ENCODE measurements around the gene PPFIA4.

PPFIA4 gene

DNA sequence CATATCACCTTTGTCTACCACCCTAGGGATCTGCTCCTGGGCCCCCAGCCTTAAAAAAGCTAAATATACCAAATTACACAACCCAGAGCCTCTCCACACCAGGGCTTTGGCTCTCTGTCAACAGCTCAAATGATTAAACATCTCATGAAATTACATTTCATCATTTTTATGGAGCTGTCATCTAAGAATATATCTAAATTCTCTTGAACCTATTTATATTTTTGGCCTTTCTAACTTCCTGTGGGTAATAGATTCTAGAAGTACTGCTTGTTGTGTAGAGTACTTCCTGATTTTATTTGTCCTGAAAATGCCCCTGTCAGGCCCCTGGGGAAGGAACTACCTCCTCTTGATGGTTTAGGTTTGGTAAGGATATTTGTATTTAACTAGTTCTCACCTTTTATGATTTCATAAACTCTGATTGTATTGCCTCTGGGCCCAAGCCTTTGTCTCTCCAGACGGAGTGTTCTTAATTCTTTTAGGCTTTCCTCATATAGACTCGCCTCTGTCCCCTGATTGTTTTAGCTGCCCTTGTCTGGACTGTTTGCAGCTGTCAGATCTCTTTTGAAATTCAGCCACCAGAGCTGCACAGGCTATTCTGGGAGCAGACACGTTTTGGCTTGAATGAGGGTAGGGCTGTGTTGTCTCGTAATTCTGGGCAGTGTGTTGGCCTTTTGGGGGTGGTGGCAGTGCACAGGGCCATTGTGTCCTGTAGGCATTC is 42.9 kb downstream of the PPFIA4 start:
- H3K9me3 Mint-ChIP-seq: no peaks in the 10 kb centered on the region
- no peak overlapping the region for H3K4me3 Mint-ChIP-seq
- peaks cover 21% of the 10 kb centered on the region for H3K27me3 Mint-ChIP-seq
- DNase-seq (ENCODE audit: low spot score in 2 of 2) (no peak), ATAC-seq (ENCODE audit: low read depth) (no peak)
- no peak overlapping the region for H3K27ac Mint-ChIP-seq
- H3K4me1 Mint-ChIP-seq: peaks cover 4% of the 10 kb centered on the region
- peaks cover 3% of the 10 kb centered on the region for H3K36me3 Mint-ChIP-seq

DNA sequence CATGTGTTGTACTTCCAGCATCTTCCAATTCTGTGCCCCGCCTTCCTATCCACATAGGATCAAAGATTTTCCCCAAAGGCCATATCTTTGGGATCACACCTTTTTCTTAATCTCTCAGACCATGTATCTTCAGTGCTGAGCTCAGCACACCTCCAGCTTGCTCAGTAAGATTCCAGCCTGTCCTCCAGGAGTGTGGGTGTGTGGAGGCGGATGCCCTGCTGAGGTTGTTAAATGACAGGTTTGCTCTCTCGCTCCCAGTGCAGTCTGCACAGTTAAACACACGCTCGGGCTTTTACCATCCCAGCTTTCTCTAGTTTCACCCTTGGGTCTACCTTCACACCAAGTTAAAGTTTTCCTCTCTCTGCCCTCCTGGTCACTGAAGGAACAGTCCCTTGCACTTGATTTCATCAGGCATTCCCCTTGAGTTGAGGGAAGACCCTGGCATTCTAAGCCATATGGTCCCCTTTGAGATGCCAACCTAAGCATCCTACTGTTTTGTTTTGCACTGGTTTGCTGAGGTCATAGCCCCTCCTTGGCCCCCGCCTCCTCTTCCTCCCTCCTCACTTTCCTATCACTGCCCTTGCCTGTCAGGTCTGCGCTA is 45.8 kb downstream of the PPFIA4 start:
- Mint-ChIP-seq H3K36me3 (peaks cover 3% of the 10 kb centered on the region), H3K9me3 (no peaks in the 10 kb centered on the region), H3K4me1 (peaks cover 9% of the 10 kb centered on the region), H3K27me3 (peaks cover 27% of the 10 kb centered on the region), H3K4me3 (no peak overlapping the region), H3K27ac (no peak overlapping the region)
- ATAC-seq (ENCODE audit: low read depth): no peak
- no peak for DNase-seq (ENCODE audit: low spot score in 2 of 2)

DNA sequence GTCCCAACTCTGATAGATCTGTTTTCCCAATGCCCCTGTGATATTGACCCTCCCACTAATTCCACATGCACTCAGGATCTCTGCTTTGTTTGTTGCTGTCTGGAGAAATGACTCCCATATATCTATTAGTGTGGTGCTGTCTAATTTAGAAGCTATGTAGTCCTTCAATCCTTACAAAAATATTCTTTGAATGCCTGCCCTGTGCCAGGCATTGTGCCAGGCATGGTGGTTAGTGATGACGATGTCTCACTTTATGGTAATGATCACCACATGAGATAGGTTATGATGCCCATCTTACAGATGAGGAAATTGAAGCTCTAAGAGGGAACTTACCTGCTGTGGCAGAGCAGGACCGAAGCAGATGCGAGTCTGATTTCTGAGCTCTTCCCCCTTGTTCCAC is 46.6 kb downstream of the PPFIA4 start:
- Mint-ChIP-seq H3K27ac (no peak overlapping the region), H3K9me3 (no peaks in the 10 kb centered on the region), H3K36me3 (peaks cover 3% of the 10 kb centered on the region), H3K4me3 (no peak overlapping the region), H3K4me1 (peaks cover 9% of the 10 kb centered on the region), H3K27me3 (peaks cover 23% of the 10 kb centered on the region)
- ATAC-seq (ENCODE audit: low read depth): no peak
- no peak for DNase-seq (ENCODE audit: low spot score in 2 of 2)

DNA sequence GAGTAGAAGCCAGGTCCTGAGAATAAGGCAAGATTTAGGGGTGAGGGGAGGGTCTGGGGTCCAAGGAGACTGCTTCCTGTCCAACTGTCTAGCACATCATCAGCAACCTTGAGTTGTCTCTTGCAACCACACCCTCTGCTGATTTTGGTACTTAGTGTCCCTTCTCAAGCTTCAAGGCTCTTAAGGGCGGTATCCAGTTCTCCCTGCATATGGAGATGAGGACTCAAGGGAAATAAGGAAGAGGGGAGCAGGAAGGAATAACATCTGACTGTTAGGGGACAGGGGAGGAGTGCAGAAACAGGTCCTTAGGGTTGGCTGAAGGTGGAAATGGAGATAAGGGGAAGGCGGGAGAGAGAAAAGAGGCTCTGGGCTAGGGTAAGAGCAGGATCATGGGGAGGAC is 47.2 kb downstream of the PPFIA4 start:
- DNase-seq (ENCODE audit: low spot score in 2 of 2) (no peak), ATAC-seq (ENCODE audit: low read depth) (no peak)
- Mint-ChIP-seq H3K36me3 (peaks cover 3% of the 10 kb centered on the region), H3K4me3 (no peak overlapping the region), H3K27me3 (peaks cover 26% of the 10 kb centered on the region), H3K9me3 (no peaks in the 10 kb centered on the region), H3K27ac (no peak overlapping the region), H3K4me1 (peaks cover 9% of the 10 kb centered on the region)

DNA sequence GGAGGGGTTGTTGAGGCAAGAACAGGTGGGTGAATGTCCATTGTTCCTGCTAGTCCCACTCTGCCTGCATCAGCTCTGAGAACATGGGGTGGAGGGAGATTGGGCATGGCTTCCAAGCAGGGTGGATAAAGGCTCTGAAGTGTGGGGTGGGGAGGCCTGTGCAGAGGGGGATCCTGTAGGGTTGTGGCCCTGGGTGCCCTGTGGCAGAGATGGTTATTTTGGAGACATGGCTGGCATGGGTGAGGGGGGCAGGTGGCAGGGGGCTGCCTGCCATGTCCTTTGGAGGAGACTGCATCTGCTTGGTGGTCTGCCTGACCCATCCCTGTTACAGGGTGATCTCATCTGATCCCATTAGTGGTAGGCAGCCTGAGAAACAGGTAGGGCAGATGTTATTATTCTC is 48.3 kb downstream of the PPFIA4 start:
- Mint-ChIP-seq H3K4me3 (no peak overlapping the region), H3K36me3 (peaks cover 3% of the 10 kb centered on the region), H3K4me1 (peaks cover 5% of the 10 kb centered on the region), H3K27ac (no peak overlapping the region), H3K9me3 (no peaks in the 10 kb centered on the region), H3K27me3 (peaks cover 31% of the 10 kb centered on the region)
- ATAC-seq (ENCODE audit: low read depth) (no peak), DNase-seq (ENCODE audit: low spot score in 2 of 2) (no peak)

DNA sequence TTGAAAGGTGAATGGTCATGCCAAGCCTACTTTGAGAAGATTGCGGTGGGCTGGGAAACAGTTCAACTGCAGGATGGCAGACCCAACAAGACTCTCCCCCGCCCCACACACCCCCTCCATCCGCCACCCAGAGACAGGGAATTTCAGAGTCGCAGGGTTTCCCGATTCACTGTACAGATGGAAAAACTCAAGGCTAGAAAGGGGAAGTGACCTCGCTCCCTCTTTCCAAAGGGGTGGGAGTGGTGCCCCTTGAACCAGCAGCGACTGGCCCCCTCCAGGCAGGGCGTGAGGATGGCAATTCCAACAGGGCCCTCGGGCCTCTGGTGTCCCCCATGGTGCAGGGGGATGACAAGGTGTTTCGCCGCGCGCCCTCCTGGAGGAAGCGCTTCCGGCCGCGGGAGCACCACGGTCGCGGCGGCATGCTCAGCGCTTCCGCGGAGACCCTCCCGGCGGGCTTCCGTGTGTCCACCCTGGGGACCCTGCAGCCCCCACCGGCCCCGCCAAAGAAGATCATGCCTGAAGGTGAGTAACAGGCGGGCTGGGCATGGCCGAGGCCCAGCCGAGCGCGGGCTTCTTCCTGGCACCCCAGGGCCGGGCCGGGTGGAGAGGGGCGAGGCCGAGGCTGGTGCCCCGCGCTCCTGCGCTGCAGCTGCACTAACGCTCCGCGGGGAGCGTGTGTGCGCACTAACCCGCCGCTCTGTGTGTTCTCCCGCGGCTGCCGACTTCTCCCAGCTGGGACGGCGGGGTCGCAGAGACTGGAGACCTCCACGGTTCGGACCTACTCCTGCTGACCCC is 49.1 kb downstream of the PPFIA4 start:
- peaks cover 35% of the 10 kb centered on the region for H3K27me3 Mint-ChIP-seq
- H3K36me3 Mint-ChIP-seq: peaks cover 3% of the 10 kb centered on the region
- DNase-seq (ENCODE audit: low spot score in 2 of 2): no peak

DNA sequence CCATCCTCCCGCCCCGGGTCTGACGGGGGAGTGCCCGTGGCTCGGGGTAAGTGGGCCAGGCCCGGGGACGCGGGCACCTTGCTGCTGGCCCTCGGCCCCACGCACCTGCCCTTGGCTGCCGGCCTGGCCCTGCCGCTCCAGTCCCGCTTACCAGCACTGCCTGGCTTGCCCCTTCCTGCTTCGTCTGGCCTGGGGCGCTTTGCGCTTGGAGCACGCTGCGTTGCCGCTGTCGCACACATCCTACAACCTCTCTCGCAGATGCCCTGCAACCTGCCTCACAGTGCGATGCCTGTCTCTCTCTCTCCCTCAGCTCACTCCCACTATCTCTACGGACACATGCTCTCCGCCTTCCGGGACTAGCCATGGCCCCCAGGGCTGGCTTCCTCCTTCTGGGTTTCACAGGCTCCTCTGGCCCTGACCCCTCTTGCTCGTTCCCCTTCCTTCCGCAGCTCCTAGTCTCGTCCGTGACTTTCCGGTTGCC is 49.8 kb downstream of the PPFIA4 start:
- Mint-ChIP-seq H3K4me1 (peaks cover 5% of the 10 kb centered on the region), H3K9me3 (no peaks in the 10 kb centered on the region), H3K27me3 (peaks cover 35% of the 10 kb centered on the region), H3K4me3 (peak overlapping the region; percentile 60), H3K36me3 (peaks cover 3% of the 10 kb centered on the region), H3K27ac (no peak overlapping the region)
- no peak for DNase-seq (ENCODE audit: low spot score in 2 of 2)
- no peak for ATAC-seq (ENCODE audit: low read depth)

More for the DNA sequence above, 49.1 kb downstream of the PPFIA4 start:
- H3K9me3 Mint-ChIP-seq: no peaks in the 10 kb centered on the region
- ATAC-seq (ENCODE audit: low read depth): peak; percentile 45
- H3K4me3 Mint-ChIP-seq: no peak overlapping the region
- peaks cover 5% of the 10 kb centered on the region for H3K4me1 Mint-ChIP-seq
- H3K27ac Mint-ChIP-seq: no peak overlapping the region

DNA sequence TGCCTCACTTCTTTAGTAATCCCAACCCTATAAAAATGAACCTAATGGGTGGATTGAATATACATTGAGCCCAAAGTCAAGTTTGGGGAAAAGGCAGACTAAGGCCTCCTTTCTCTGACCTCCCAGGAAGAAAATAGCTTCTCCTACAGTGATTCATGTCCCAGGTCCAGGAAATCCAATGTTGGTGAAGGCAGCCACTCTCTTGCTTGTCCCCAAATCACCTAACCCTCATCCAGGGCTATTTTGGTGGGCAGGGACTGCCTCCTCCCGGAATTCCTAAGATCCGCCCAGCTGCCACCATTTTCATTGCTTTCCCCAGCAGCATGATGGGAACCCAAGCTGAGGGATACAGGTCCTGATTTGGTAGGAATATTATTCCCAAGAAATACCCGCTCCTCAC is 51.1 kb downstream of the PPFIA4 start:
- peaks cover 3% of the 10 kb centered on the region for H3K36me3 Mint-ChIP-seq
- H3K27ac Mint-ChIP-seq: no peak overlapping the region
- H3K4me3 Mint-ChIP-seq: no peak overlapping the region
- H3K27me3 Mint-ChIP-seq: peaks cover 37% of the 10 kb centered on the region
- no peaks in the 10 kb centered on the region for H3K9me3 Mint-ChIP-seq
- DNase-seq (ENCODE audit: low spot score in 2 of 2) (no peak), ATAC-seq (ENCODE audit: low read depth) (no peak)
- H3K4me1 Mint-ChIP-seq: peaks cover 5% of the 10 kb centered on the region

DNA sequence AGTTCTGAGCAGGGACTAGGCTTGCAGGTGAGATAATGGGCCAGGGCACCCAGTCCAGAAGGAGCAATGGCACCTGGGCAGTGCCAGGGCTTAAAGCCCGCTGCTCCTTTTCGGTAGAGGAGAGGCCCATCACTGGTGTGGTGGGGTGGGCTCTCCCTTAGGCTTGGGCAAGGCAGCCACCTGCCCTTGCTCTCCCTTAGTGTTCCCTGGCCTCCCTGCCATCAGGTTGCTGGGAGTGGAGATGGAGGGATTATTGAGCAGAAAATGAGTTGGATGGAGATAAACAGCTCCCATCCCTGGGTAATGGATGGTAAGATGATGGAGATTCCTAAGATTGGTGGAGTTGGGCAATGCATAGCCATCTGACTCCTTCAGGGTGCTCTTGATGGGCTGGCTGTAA is 51.7 kb downstream of the PPFIA4 start:
- H3K9me3 Mint-ChIP-seq: no peaks in the 10 kb centered on the region
- peaks cover 5% of the 10 kb centered on the region for H3K4me1 Mint-ChIP-seq
- no peak for ATAC-seq (ENCODE audit: low read depth)
- H3K27me3 Mint-ChIP-seq: peaks cover 33% of the 10 kb centered on the region
- H3K36me3 Mint-ChIP-seq: peaks cover 3% of the 10 kb centered on the region
- no peak overlapping the region for H3K27ac Mint-ChIP-seq
- H3K4me3 Mint-ChIP-seq: no peak overlapping the region
- no peak for DNase-seq (ENCODE audit: low spot score in 2 of 2)

DNA sequence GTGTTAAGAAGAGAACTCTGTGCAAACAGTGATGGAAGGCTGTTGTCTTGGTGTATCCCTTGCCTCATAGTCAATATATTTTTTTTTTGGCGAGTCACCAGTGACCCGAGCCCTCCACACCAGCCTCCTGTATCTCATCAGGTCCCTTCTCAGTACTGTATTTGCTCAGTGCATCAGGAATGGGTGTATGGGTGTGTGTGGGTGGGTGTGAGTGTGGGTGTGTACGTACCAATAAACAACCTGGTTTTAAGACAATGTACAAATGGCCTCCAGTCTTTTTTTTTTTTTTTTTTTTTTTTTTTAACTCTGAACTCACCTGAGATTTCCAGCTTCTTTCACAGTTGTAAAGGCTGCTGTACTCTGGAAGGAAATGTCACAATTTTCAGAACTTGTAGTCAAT is 52.2 kb downstream of the PPFIA4 start:
- Mint-ChIP-seq H3K4me3 (no peak overlapping the region), H3K9me3 (no peaks in the 10 kb centered on the region), H3K4me1 (peaks cover 5% of the 10 kb centered on the region), H3K27me3 (peaks cover 29% of the 10 kb centered on the region), H3K27ac (no peak overlapping the region), H3K36me3 (peaks cover 3% of the 10 kb centered on the region)
- no peak for DNase-seq (ENCODE audit: low spot score in 2 of 2)
- no peak for ATAC-seq (ENCODE audit: low read depth)

DNA sequence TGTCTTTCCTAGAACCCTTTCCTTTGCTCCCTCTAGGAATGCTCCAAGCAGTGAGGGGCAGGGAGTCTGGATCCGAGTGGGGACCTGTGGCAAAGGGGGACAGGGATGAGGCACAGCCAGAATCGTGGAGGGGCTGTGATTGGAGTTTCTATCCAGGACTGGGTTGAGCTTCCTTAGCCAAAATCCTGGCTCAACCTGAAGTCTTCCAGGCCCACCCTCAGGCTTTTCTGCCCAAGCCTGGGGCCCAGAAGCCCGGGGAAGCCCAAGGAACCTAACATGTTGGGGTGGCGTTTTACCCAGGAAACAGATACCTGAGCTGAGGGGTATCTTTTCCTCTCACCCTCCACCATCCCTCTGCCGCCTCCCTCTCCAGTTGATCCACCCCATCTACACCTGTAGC is 54.2 kb downstream of the PPFIA4 start:
- peaks cover 24% of the 10 kb centered on the region for H3K27me3 Mint-ChIP-seq

DNA sequence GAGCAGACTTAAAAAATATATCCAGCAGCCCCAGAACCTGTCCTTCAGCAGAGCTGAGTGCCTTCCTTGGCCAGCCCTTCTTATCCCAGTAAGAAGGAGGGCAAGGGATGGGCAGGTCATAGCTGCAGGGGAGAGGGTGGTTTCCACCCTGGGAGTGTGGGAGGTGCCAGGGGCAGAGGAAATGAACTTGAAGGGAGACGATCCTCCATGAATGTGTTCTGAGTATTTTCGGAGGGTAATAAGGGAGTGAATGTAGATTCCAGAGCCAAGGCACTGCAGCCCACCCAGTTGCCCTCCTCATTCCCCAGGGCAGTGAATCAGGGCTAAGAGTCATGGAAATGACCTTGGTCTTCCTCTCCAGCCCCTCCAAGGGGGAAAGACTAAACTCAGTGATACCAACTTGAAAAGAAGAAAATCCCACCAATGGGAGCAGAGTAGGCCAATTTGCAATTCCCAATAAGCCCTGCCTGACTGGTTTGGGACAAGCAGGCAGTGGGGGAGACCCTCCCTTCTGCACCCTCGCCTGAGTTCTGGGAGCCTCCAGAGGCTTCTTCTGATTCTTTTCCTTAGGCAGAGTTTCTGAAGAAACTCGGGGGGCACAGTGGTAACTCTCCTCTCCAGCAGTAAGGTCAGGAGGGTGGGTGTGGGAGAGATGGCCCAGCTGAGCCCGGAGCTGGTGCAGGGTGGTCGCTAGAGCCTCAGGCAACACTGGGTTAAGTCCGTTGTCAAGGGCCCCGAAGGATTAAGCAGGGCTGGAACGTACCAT is 55.4 kb downstream of the PPFIA4 start:
- Mint-ChIP-seq H3K4me1 (no peaks in the 10 kb centered on the region), H3K36me3 (no peaks in the 10 kb centered on the region), H3K27me3 (peaks cover 19% of the 10 kb centered on the region), H3K9me3 (no peaks in the 10 kb centered on the region), H3K27ac (no peak overlapping the region), H3K4me3 (no peak overlapping the region)
- DNase-seq (ENCODE audit: low spot score in 2 of 2) (no peak), ATAC-seq (ENCODE audit: low read depth) (no peak)

More for the DNA sequence above, 54.2 kb downstream of the PPFIA4 start:
- ATAC-seq (ENCODE audit: low read depth) (no peak), DNase-seq (ENCODE audit: low spot score in 2 of 2) (no peak)
- H3K4me3 Mint-ChIP-seq: no peak overlapping the region
- no peak overlapping the region for H3K27ac Mint-ChIP-seq
- peaks cover 3% of the 10 kb centered on the region for H3K36me3 Mint-ChIP-seq
- H3K9me3 Mint-ChIP-seq: no peaks in the 10 kb centered on the region
- peaks cover 5% of the 10 kb centered on the region for H3K4me1 Mint-ChIP-seq

DNA sequence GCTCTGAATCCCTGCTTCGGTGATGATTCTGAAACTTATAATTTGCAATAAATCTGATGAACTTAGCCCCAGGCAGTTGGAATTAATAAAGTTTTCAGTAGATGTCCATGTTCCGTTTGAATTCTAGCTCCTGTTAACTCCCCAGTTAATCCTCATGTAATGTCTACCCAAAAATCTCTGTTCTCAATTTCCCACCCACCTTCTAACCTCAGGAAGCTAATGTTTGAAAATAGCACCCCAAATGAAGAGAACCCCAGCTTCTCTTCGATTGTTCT is 55.9 kb downstream of the PPFIA4 start:
- no peak for DNase-seq (ENCODE audit: low spot score in 2 of 2)
- peaks cover 19% of the 10 kb centered on the region for H3K27me3 Mint-ChIP-seq
- no peak overlapping the region for H3K27ac Mint-ChIP-seq
- no peak for ATAC-seq (ENCODE audit: low read depth)
- no peaks in the 10 kb centered on the region for H3K4me1 Mint-ChIP-seq
- no peaks in the 10 kb centered on the region for H3K9me3 Mint-ChIP-seq
- H3K4me3 Mint-ChIP-seq: no peak overlapping the region
- no peaks in the 10 kb centered on the region for H3K36me3 Mint-ChIP-seq
